Inflammatory macrophage (primary cell): ENCODE measurements around the gene CTIF.

Source experiments
- DNase-seq, 2 donors: peaks; one replicate each; pipeline ENCODE4 v3.0.0-alpha.2; 2020 to 2022

CTIF gene

GRCh38 chr18:48622911-48623431, 84.1 kb downstream of the CTIF start:
- no peak for DNase-seq

GRCh38 chr18:48623468-48624235, 84.8 kb downstream of the CTIF start:
- no peak for DNase-seq

GRCh38 chr18:48624856-48625255, 86.0 kb downstream of the CTIF start:
- no peak for DNase-seq

- no peak for DNase-seq
These were observed 88.4 kb downstream of the CTIF start for GRCh38 chr18:48627216-48627615.

- DNase-seq = no peak
These were observed 91.0 kb downstream of the CTIF start for GRCh38 chr18:48629730-48630324.

DNA sequence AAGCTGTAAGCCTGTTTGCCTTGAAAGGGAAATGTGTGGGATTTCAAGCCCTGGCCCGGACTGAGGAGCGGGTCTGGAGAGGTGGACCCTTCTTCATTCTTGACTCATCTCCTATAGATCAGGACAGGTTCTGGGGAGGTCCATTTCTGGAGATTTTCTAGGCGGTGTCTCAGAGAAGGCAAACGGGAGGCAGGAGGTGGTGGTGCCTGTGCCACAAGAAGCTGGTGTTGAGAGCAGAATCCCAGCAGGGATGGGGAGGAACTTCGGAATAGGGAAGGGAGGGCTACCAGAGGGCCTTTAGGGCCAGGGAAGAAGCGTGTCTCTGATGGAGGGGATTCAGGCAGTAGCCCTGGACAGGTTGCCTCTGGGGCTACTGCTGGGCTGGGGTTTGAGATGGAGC, 93.0 kb downstream of the CTIF start:
- no peak for DNase-seq

DNA sequence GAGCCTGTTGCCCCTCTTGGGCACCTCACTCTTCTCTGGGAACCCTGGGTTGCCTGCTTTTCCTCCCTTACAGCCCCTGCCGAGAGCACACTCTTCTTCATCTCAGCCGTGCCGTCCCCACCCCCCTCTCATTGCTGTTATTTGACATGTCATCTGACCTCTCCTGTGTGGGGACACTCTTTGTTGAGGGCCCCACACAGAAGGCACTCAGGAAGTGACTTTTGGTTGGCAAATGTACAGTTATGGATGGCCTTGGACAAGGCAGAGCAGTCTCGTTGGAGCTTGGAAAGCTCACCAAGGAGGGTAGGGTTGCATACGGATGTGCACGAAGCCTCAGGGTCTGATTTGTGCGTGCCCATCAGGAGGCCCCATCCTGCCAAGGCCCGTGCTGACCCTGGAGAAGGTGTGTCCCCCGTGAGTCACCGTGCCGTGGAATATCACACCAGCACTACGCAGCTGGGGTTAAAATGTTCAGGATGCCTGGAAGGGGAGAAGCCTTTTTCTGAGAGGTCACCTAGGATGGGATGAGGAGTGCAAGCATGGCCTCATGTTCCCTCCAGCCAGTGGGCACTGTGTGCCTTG, 93.9 kb downstream of the CTIF start:
- no peak for DNase-seq

GRCh38 chr18:48634491-48634890, 95.7 kb downstream of the CTIF start:
- DNase-seq = no peak

DNA sequence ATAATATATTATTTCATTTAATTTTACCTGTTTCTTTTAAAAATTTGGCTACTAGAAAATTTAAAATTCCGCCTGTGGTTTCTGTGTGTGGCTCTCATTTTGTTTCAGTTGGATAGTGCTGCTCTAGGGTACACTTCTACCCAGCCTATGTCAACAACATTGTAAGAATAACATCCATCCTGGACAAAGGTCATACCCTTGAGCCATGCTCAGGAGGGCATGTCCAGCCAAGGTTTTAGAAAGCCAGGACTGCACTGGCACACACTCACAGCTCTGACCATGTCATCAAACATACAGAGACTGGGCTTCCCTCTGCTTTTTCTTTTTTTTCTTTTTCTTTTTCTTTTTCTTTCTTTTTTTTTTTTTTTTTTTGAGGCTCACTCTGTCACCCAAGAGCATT, 96.1 kb downstream of the CTIF start:
- DNase-seq = no peak

- no peak for DNase-seq
These were observed 97.0 kb downstream of the CTIF start for GRCh38 chr18:48635806-48636205.

GRCh38 chr18:48636436-48636835, 97.6 kb downstream of the CTIF start:
- DNase-seq = no peak

DNA sequence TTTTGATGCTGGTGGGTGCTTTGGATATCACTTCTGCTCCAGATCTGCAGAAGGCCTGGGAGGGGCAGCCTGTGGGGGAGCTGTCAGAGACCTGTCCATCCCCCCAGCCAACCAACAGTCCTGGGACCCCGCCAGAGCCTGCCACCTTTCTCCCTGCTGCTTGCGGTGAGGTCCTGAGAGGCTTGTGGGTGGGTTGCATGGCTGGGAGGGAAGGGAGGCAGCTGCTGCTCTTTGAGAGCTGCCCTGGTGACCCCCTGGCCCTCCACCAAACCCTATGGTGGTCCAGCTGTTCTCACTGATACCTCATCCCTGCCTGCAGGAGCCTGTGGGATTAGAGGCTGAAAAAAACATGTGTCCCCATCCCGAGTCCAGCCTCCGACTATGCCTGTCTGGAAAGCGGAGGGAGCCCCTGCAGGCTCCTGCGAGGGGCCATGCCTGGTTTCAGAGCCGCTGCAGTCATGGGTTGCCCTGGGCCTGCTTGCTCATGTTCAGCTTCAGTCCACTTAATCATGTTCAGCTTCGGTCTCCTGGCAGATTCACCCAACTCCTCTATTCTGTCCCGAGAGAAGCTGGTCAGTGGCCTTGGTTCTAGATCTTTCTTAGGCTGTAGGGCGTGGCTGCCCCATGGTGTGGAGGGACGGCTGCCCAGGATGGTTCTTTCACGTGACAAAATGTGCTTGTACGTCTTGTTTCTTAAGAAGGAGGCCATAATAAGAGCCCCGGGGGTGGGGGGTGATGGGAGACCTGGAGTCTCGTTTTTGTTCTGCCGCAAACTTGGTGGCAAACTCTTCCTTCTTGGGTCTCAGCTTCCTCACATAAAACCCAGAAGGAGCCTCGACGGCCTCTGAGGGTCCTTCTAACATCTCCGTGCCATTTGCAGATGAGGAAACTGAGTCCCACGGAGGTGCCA, 98.5 kb downstream of the CTIF start:
- DNase-seq = no peak

DNA sequence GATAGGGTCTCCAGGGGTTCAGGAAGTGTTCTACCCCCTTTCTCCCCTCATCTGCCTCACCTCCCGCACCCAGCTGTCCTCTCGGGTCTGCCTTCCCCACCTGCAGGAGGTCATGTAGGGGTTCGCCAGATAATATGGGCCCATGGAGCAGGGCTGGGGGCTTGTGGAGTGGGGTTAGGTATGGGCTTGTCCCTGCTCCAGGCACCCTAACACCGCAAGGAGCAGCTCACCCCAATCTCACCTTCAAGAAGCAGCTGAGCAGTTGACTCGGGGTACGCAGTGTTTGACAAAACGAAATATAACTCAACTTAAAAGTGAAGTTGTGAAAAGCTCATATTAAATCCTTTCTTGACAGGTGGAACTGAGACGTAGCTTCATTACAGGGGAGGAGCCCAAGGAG, 99.6 kb downstream of the CTIF start:
- no peak for DNase-seq

GRCh38 chr18:48638896-48639771, 100.3 kb downstream of the CTIF start:
- no peak for DNase-seq

DNA sequence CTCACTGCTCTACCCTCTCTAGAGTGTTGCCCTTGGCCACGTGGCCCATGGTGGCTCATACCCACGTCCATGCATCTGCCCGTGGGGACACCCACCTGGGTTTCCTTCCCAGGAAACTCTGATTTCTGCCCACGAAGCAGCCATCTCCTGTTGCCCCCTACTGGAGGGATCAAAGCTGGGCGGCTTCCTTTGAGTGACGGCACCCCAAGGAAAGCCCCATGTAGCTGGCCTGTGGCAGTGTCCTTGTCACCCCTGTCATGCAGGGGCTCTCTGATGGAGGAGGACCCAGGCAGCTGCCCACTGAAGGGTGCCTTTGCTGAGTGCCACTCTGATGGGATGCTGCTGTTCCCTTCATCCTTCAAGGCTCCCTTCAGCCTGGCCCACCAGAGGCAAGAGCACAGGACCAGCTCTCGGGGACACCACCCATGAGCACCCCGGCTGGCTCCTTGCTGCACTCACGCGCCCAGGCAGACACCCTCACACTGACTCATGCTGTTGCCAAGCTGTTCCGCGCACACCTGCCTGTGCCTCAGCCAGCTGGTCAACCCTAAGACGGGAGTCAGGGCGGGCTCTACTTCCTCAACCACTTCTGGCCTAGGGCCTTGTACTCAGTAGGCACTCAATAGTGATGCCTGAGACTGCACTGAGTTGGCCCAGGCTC, 101.1 kb downstream of the CTIF start:
- no peak for DNase-seq

GRCh38 chr18:48640566-48641270, 101.9 kb downstream of the CTIF start:
- DNase-seq = no peak

- DNase-seq = no peak
These were observed 103.2 kb downstream of the CTIF start for GRCh38 chr18:48641981-48642380.

GRCh38 chr18:48642503-48642902, 103.7 kb downstream of the CTIF start:
- DNase-seq = no peak

- DNase-seq = no peak
These were observed 104.4 kb downstream of the CTIF start for GRCh38 chr18:48643262-48643661.

DNA sequence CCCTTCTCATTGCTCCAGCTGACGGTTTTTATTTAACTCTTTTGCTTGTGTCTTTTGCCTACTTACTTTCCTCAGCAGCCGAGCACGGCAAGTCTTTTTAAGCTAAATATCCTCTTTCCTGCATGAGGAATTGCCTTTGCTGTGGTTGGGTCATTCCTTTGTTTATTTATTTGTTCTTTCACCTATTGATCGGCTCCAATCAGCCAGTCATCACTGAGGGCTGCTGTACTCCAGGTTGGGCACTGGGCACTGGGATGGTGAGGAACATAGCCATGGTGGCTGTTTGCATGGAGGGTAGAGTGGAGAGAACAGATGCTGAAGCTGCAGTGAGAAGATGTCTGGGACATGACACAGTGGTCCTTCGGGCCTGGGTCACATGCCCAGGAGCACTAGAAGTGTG, 105.2 kb downstream of the CTIF start:
- DNase-seq = no peak
